Esophagus (tissue), 2 donors: Measurements from ENCODE around the gene WNT11. TPM values are rescaled to one million over a fixed set of nuclear protein-coding genes. Genes with fewer than 3 reads are reported as not detected.

ENCODE experiments used
- H3K27ac ChIP-seq, 2 donors: one replicate each; pipeline ENCODE4 v1.5.1; 2013; ENCODE audit warnings: low read depth in 2 of 2, mild to moderate bottlenecking in 2 of 2, inconsistent platforms in 1 of 2, low read length in 1 of 2, moderate library complexity in 1 of 2
- H3K27me3 ChIP-seq, 2 donors: one replicate each; pipeline ENCODE4 v1.6.1; 2013; ENCODE audit warnings: low read length in 2 of 2, control low read depth in 1 of 2, mild to moderate bottlenecking in 1 of 2; ENCODE audit not compliant: insufficient read depth in 2 of 2, control insufficient read depth in 1 of 2
- H3K36me3 ChIP-seq, 2 donors: one replicate each; pipeline ENCODE4 v1.6.1; 2013; ENCODE audit warnings: low read length in 1 of 2; ENCODE audit not compliant: control insufficient read depth in 2 of 2, insufficient read depth in 2 of 2
- H3K4me1 ChIP-seq, 2 donors: one replicate each; pipeline ENCODE4 v1.6.1; 2013; ENCODE audit warnings: low read length in 1 of 2; ENCODE audit not compliant: control insufficient read depth in 2 of 2, insufficient read depth in 2 of 2
- H3K4me3 ChIP-seq, 2 donors: one replicate each; pipeline ENCODE4 v1.5.1; 2013; ENCODE audit warnings: low read length in 2 of 2, mild to moderate bottlenecking in 2 of 2, low read depth in 1 of 2, moderate library complexity in 1 of 2
- H3K9me3 ChIP-seq, 2 donors: one replicate each; pipeline ENCODE4 v1.6.1; 2013; ENCODE audit warnings: mild to moderate bottlenecking in 2 of 2, low read depth in 1 of 2, low read length in 1 of 2, moderate library complexity in 1 of 2; ENCODE audit not compliant: control insufficient read depth in 2 of 2, insufficient read depth in 1 of 2
- WGBS, 2 donors: extraction: QIAGEN DNeasy Blood & Tissue Kit; methylation state at CpG; one replicate each; pipeline ENCODE4 v1.1.7; 2013; 5-methylcytosine and 5-hydroxymethylcytosine counted together
- polyA plus RNA-seq, 2 donors: library from polyadenylated mRNA; stranded (reverse); fragments of 200-250 nt; gene quantifications; one replicate each; pipeline ENCODE4 v1.2.3, GENCODE V29; 2013
- donor health status: healthy with polysubstance abuse.
- donor health status: Bipolar disorder and iron deficiency.

The WNT11 gene
- polyA plus RNA-seq, 2 donors = 0.20 to 0.25 TPM

DNA sequence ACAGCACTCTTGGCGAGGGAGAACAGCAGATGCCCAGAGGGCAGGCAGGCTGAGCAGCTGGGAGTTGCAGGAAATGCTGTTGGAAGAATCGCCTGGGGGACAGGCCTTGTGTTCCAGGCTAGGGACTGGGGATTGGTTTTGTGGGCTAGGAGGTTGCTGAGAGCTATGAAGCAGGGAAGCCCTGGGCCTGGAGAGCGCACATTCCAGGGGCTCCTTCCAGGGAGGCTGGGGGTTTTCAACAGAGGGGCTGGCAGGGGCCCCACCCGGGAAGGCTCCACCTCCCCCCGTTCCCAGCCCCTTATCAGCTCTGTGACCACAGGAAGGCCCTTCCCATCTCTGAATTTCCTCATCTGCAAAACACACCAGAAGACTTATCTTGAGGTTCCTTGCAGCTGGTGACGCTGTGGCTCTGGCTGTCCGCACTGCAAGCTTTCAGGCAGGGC is 21.7 kb downstream of the WNT11 start:
- Histone ChIP-seq H3K27ac (no peak overlapping the region), H3K4me3 (no peak overlapping the region), H3K4me1 (no peaks in the 10 kb centered on the region), H3K36me3 (no peaks in the 10 kb centered on the region), H3K27me3 (no peaks in the 10 kb centered on the region), H3K9me3 (no peaks in the 10 kb centered on the region)
- WGBS, 2 donors = 54 to 65% methylated on average over 7 of the region's 7 CpGs

DNA sequence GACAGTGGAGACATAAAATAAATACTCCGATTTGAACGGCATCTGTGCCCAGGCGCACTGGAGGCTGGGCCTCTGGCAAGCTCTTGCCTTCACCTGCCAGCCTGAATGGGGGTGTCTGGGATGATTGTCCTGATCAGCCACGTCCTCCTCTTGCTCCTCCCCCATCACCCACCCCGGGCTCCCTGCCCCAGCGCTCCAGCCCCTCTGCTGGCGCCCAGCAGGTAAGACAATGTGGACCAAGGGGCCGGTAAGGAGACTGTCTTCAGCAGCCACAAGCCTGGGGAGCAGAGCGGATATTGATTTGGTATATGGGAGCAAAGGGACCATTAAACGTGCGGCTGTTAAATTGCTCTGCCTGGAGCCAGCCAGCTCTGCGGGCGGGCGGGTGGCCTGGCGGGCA is 24.9 kb downstream of the WNT11 start:
- Histone ChIP-seq H3K36me3 (no peaks in the 10 kb centered on the region), H3K9me3 (no peaks in the 10 kb centered on the region), H3K27me3 (no peaks in the 10 kb centered on the region), H3K27ac (no peak overlapping the region), H3K4me1 (no peaks in the 10 kb centered on the region), H3K4me3 (no peak overlapping the region)
- 90 to 92% methylated on average over 15 of the region's 15 CpGs for WGBS, 2 donors

DNA sequence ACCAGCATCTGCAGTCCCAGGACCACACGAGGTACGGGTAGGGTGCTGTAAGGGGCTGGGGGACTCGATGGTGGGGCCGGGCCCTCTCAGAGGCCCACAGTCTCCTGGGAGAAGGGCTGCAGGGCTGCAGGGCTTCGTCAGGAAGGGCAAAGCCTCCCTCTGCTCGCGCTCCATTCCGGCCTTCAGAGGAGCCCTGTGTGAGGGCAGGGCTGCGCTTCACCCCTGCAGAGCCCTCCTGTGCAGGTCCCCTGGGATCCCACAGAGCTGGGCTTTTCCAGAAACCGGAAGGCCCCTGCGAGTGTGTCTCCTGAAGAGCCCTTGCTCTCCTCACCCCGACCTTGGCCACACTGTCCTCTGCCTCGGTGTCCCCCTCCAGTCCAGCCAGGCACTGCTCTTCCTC is 27.2 kb downstream of the WNT11 start:
- no peaks in the 10 kb centered on the region for H3K9me3 ChIP-seq

DNA sequence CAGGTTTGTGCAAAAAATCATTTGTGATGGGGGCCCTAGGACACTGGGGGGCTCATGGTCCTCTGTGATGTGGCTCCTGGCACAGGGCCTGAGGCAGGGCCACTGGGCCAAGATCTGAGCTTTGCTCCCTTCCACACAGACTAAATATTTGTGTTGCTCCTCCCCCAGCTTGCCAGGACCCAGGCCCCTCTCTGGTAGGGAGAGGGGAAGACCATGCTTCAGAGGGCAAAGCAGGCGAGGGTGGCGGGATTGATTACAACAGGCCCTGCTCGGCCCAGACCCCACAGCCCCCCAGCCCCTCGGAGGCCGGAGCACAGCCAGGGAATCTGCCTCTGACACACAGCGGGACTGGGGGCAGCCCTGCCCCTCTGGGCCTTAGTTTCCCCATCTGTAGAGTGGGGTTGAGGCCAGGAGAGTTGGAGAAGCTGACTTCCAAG is 29.0 kb downstream of the WNT11 start:
- H3K27ac ChIP-seq = no peak overlapping the region
- H3K4me3 ChIP-seq = no peak overlapping the region
- no peaks in the 10 kb centered on the region for H3K27me3 ChIP-seq
- H3K36me3 ChIP-seq = no peaks in the 10 kb centered on the region
- WGBS, 2 donors = 91 to 95% methylated on average over 6 of the region's 6 CpGs
- H3K9me3 ChIP-seq = no peaks in the 10 kb centered on the region
- H3K4me1 ChIP-seq = no peaks in the 10 kb centered on the region

More for the DNA sequence above, 27.2 kb downstream of the WNT11 start:
- H3K36me3 ChIP-seq = no peaks in the 10 kb centered on the region
- H3K4me3 ChIP-seq = no peak overlapping the region
- 87 to 89% methylated on average over 13 of the region's 13 CpGs for WGBS, 2 donors
- H3K4me1 ChIP-seq = no peaks in the 10 kb centered on the region
- H3K27me3 ChIP-seq = no peaks in the 10 kb centered on the region
- no peak overlapping the region for H3K27ac ChIP-seq

DNA sequence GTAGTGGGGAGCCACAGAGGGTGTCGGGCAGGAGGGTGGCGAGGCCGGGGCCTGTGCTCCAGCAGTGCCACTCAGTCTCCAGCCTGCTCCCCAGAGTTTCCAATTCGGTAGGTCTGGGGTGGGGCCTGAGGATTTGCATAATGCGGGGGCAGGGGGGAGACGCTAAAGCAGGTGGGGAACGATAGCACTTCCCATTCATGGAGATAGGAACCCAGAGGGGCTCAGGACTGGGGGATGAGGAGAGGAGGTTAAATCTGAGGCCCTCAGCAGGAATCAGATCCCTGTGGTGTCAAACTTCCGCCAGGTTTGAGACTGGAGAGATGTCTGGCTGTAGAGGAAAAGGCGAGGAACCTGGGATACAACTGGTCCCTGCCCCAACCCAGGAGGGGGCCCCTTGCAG is 29.8 kb downstream of the WNT11 start:
- no peaks in the 10 kb centered on the region for H3K4me1 ChIP-seq
- H3K27ac ChIP-seq = no peak overlapping the region
- 85 to 91% methylated on average over 9 of the region's 9 CpGs for WGBS, 2 donors

DNA sequence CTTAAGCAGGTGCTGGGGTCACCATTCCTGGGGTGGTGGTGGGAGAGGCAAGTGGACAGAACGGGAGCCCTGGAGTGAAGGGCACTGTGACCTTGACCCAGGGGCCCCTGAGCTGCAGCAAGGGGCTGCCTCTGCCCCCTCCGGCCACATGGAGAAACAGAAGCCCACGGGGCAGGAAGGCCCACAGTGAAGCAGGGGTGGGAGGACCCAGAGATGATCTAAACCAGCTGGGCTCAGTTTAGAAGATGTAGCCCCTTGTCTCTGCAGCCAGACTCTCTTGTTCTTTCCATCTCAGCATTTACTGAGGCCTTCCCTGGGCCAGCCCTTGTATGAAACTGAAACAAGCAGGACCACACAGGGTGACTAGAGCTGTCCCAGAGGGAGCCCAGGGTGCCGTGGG is 30.5 kb downstream of the WNT11 start:
- Histone ChIP-seq H3K36me3 (no peaks in the 10 kb centered on the region), H3K9me3 (no peaks in the 10 kb centered on the region), H3K4me3 (no peak overlapping the region), H3K4me1 (no peaks in the 10 kb centered on the region), H3K27ac (no peak overlapping the region), H3K27me3 (no peaks in the 10 kb centered on the region)
- 75 to 77% methylated on average over 4 of the region's 4 CpGs for WGBS, 2 donors

More for the DNA sequence above, 29.8 kb downstream of the WNT11 start:
- Histone ChIP-seq H3K4me3 (no peak overlapping the region), H3K27me3 (no peaks in the 10 kb centered on the region), H3K9me3 (no peaks in the 10 kb centered on the region), H3K36me3 (no peaks in the 10 kb centered on the region)

DNA sequence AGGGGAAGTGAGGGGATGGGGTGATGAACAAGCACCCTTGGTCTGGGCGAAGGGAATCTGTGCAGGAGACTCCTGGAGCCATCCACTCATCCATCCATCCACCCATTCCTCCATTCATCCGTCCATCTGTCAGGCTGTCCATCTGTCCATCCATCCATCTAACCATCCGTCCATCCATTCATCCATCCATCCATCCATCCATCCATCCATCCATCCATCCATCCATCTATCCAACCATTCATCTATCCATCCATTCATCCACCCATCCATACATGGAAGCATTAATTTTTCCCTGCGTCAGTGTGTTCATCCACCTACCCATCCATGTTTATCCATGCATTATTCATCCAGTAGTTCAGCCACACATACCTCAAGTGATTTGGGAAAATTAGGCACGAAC is 32.0 kb downstream of the WNT11 start:
- no peak overlapping the region for H3K4me3 ChIP-seq
- 89 to 93% methylated on average over 5 of the region's 5 CpGs for WGBS, 2 donors
- H3K27ac ChIP-seq = no peak overlapping the region
- no peaks in the 10 kb centered on the region for H3K4me1 ChIP-seq
- no peaks in the 10 kb centered on the region for H3K27me3 ChIP-seq
- no peaks in the 10 kb centered on the region for H3K9me3 ChIP-seq
- H3K36me3 ChIP-seq = no peaks in the 10 kb centered on the region

DNA sequence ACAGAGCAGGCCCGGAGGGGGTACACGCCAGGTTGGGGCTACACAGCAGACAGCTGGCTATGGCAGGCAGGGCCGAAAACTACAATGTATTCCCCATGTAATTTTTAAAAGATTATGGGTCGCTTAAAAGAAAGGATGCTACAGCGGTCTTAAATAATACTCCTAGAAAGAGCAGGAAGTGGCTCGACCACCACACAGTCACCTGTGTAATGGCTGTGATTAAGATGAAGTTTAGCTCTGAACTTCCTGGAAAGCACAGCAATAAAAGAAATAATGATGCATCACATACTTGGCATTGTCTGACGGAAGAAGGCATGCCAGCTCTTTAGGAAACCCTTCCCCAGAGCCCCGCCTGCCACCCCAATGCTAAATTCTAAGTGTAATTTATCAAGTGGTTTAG is 32.6 kb downstream of the WNT11 start:
- Histone ChIP-seq H3K36me3 (no peaks in the 10 kb centered on the region), H3K27ac (no peak overlapping the region), H3K4me1 (no peaks in the 10 kb centered on the region), H3K4me3 (no peak overlapping the region), H3K9me3 (no peaks in the 10 kb centered on the region), H3K27me3 (no peaks in the 10 kb centered on the region)
- WGBS, 2 donors = 72 to 78% methylated on average over 8 of the region's 8 CpGs

DNA sequence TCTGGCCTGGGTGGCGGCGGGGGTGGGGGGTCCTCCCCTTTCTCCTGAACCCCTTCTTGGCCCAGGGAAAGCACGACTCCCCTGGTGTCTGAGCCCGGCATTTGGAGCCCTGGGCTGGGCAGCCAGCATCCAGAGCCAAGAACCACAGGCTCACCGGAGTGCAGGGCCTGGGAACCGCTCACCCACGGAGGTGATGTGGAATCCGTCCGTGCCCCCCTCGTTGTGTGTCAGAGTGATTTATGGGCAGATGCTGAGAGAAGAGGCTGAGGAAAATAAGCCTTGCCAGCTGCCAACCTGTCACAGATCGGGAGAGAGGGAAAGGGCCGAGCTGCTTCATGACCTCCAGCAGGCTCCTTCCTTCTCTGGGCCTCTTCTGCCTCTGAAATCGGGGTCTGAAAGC is 33.7 kb downstream of the WNT11 start:
- H3K27ac ChIP-seq = no peak overlapping the region
- H3K4me3 ChIP-seq = no peak overlapping the region
- H3K27me3 ChIP-seq = no peaks in the 10 kb centered on the region
- no peaks in the 10 kb centered on the region for H3K36me3 ChIP-seq
- WGBS, 2 donors = 67 to 70% methylated on average over 12 to 13 of the region's 13 CpGs
- no peaks in the 10 kb centered on the region for H3K9me3 ChIP-seq
- no peaks in the 10 kb centered on the region for H3K4me1 ChIP-seq

DNA sequence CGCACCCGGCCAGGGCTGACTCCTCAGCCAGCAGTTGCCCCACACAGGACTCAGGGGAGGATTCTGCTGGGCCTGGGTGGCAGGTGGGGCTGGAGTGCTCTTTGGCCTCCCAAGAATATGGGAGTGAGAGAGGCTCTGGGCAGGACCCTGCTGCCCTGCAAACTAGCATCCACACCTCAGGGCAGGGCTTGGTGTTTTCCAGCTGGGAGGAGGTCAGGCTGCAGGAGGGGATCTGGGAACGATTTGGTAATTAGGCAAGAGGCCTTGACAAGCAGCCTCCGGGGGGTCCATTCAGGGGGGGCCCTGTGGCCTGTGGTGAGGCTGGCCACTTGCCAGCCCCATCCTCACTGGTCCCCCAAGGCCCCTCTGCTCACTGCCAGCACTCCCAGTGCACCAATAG is 35.8 kb downstream of the WNT11 start:
- H3K27me3 ChIP-seq = no peaks in the 10 kb centered on the region
- no peak overlapping the region for H3K27ac ChIP-seq
- H3K9me3 ChIP-seq = no peaks in the 10 kb centered on the region
- 69 to 80% methylated on average over 4 of the region's 4 CpGs for WGBS, 2 donors
- H3K36me3 ChIP-seq = no peaks in the 10 kb centered on the region
- H3K4me1 ChIP-seq = no peaks in the 10 kb centered on the region
- no peak overlapping the region for H3K4me3 ChIP-seq
